ENCODE data around the gene ARHGAP30.

Gene ARHGAP30

GRCh38 chr1:161091093-161091492 is 21.4 kb upstream of the ARHGAP30 start:
- no peak for DNase-seq (ENCODE audit: low spot score)

DNA sequence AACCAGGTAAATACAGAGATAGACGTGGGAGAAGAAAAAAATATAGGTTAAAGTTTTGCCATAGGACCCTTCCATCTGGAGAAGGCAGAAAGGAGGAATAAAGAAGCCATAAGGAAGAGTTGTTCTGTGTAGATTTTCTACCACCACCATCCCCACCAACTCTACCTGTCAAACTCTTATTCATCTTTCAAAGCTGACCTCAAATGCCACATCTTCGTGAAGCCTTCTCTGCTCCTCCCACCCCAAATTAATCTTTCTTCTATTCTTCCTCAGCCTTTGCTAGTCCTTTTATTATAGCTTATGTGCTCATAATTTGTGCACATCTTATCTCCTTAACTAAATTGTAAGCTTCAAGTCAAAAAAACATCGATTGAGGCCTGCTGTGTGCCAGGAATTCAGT is 20.9 kb upstream of the ARHGAP30 start:
- no peak for DNase-seq (ENCODE audit: low spot score)

DNA sequence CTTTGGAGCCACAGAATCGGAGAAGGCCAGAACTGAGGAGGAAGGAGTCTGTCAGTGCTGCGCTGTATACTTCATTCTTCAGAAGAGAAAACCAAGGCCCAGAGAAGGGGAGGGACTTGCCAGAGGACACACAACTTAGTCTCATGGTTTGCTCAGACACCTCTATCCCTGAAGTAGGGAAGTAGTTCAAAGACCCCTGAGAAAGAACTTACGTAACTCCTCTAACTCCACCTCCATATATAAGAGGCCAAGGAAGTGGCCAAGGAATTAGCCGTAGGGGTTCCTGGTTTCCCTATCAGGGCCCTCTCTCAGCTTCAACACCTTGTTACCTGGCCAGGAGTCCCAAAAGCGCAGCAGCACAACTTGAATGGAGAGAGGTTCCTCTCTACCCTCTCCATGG is 20.2 kb upstream of the ARHGAP30 start:
- no peak for DNase-seq (ENCODE audit: low spot score)

DNA sequence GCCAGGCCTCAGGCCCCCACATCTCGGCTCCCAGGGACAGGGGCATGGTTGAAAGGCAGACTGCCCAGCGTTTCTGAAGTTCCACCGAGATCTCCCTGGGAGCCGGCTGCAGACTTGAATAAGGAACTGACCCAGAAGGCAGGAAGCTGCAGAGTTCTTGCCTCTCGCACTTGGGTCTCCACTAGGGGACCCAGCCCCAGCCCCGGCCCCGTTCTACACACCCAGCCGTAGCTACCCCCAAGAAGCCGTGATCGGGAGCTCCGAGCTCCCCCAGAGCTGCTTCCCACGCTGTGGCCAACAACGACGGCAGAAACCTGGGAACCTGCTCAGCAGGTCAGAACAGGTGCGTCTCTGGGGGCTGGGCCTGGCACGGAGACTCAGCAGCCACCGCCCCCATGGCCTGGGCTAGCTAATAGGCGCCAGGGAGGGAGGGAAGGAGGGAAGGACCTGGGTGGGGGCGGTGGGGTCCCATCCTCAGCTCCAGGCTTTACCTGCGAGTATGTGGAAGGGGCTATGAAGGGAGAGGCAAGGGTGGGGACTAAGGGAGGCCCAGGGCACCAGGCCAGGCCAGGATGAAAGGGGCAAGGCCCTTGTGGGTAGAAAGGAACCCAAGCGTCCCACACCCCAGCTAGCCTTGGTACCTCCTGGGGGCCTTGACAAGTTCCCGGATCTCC is 19.7 kb upstream of the ARHGAP30 start, which contains the start of gene NECTIN4:
TSS of gene NECTIN4 (minus strand) at position 308 of the 674 bp plus-strand sequence. CDS start at position 46, 262 bp downstream.
- no peak for DNase-seq (ENCODE audit: low spot score)

- no peak for DNase-seq (ENCODE audit: low spot score)
Observed at GRCh38 chr1:161088587-161089110, 19.0 kb upstream of the ARHGAP30 start.

DNA sequence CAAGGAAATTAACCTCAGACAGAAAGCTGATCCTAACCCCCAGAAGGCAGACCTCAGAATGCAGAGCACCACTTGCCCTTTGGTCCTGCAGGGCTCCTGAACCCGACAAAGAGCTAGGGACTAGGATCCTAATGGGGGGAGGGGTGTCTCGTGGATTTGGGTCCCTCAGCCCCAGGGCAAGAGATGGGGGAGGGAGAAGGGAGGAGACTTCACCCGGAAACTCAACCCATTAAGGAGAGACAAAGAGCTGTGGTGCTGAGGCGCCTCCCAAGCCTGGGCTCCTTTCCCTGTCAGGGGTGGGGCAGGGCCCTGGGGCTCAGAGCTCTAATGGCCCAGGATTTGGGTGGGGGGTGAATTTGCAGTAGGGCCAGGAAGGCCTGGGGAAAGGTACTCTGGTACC is 16.8 kb upstream of the ARHGAP30 start:
- no peak for DNase-seq (ENCODE audit: low spot score)

- no peak for DNase-seq (ENCODE audit: low spot score)
Observed at GRCh38 chr1:161085165-161085564, 15.5 kb upstream of the ARHGAP30 start.

DNA sequence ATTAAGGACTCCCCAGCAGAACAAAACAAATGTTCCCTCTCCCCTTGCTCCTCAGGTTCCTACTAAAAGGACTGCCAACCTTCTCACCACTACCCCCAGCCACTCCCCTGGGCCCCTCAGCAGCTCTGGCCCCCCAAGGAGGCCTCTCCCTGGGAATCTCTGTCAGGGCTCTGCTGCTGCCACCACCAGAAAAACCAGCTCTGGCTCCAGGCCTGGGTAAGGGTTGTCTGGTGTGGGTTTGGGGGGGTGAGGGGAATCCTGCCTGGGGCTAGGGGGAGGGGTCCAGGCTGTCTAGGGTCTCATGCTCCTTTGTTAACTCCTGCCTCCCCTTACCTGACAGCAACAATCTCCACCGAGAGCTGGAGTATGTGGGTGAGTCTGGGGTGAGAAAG is 14.9 kb upstream of the ARHGAP30 start:
- DNase-seq (ENCODE audit: low spot score) = no peak

GRCh38 chr1:161083748-161084596 is 14.3 kb upstream of the ARHGAP30 start:
- DNase-seq (ENCODE audit: low spot score) = no peak

- peak; percentile 70 for DNase-seq (ENCODE audit: low spot score)
Observed at GRCh38 chr1:161082996-161083747, 13.5 kb upstream of the ARHGAP30 start.

DNA sequence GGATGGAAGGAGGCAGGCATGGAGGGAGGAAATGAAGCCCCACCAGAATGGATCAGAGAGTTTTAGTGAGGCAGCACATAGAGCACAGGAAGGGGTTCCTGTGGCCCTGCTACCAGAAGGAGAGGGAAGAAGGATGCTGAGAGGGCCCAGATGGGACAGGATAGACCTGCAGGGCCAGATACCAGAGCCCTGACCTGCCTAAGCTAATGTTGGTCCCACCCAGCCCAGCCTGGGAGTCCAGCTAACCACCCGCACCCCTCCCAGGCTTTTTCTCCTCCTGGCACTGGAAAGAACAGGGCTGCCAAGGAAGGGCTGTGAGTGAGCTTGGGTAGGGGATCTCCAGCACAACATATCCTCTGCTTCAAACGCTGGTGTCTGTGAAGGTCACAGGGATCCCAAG is 12.8 kb upstream of the ARHGAP30 start:
- no peak for DNase-seq (ENCODE audit: low spot score)

DNA sequence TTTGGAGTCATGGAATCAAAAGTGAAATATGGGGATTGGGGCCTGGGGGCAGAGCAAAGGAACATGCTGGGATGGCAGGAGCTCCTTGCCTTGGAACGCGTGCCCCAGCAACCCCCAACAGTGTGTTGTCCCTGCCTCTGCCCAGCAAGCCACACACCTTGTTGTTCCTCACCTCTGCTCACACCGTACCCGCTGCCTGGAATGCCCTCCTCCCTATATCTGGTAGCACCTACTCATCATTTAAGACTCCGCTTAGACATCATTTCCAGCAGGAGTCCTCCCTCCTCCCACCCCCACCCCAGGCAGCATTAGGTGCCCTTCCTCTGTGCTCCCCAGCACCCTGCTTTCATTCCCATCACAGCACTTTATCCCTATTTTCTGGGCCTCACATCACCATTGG is 11.8 kb upstream of the ARHGAP30 start:
- DNase-seq (ENCODE audit: low spot score) = no peak

GRCh38 chr1:161080441-161081405 is 11.0 kb upstream of the ARHGAP30 start:
- no peak for DNase-seq (ENCODE audit: low spot score)

GRCh38 chr1:161079436-161080110 is 9.9 kb upstream of the ARHGAP30 start:
- no peak for DNase-seq (ENCODE audit: low spot score)

GRCh38 chr1:161077426-161077825 is 7.7 kb upstream of the ARHGAP30 start:
- DNase-seq (ENCODE audit: low spot score) = no peak

GRCh38 chr1:161076410-161076809 is 6.7 kb upstream of the ARHGAP30 start:
- DNase-seq (ENCODE audit: low spot score) = no peak

- no peak for DNase-seq (ENCODE audit: low spot score)
Observed at GRCh38 chr1:161074676-161075368, 5.1 kb upstream of the ARHGAP30 start.

DNA sequence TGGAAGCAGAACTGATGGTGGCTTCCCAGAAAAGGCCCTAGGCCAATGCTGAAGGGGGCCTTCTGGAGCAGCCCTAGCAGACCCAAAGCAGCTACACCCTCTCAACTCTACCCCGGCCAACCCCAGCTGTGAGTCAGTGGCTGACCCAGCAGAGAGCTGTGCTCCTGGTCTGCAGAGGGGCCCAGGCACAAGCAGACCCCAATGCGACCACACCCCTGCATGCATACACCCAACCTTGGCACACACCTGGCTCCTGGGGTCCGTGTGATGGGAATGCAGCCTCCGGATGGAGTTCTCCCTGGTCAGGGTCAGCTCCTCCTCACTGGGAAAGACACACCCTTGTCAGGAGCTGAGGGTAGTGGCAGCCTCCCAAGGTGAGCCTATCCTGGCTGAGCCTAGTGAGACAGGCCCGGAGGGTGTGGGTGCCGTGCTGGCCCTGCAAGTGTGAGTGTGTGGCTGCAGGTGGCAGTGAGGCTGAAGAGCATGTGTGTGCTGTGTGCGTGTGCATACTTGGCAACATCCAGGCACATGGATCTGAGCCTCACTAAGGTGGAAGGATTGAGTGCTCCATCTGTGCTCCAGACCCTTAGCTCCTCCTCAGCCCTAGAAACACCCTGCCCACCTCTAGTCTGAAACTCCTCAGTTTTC is 3.9 kb upstream of the ARHGAP30 start:
- no peak for DNase-seq (ENCODE audit: low spot score)

DNA sequence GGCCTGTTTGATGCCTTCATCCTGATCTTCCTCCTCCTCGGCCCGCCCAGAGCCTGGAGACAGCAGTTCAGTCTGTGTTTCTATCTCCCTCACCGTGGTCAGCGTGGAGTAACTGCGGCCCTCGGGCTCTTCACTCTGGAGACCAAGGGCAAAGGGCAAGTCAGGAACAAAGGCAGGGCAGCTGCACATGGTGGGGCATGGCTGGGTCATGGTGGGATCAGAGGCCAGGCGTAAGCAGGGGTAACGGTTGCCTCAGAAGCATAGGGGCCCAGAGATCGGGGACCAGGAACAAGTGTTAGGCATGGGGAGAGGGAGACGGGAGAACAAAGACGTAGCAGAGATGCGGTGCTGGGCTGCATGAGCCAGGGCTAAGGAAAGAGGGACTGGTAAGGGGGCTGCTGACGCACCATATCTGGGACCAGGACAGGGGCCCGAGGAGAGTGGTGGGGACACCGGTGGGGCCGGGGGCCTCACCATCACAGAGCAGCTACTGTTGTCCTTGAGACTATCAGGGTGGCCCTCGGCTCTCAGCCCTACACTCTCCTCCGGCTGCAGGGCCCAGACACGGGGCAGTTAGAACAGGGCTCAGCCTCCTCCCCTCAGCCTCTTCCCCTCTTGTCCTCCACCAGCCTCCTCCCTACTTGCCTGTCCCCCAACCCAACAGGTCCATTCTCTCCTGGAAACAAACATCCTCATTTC is 3.2 kb upstream of the ARHGAP30 start:
- DNase-seq (ENCODE audit: low spot score) = no peak

Measured in kidney capillary endothelial cell (primary cell).